CD4-positive, alpha-beta T cell (primary cell): ENCODE results near the gene TUBG1. TPM values are rescaled to one million over a fixed set of nuclear protein-coding genes. Genes with fewer than 3 reads are reported as not detected.

Experiments used
- ATAC-seq: fragments of 200-7000 bp; cut with Tn5 transposase; one replicate; pipeline ENCODE4 v1.10.0; 2022; ENCODE audit warnings: mild to moderate bottlenecking; ENCODE audit not compliant: poor library complexity
- CTCF ChIA-PET: fragments of 350-600 bp; sonication (Branson Sonifier 250); formaldehyde crosslinking; loops from one replicate; lab custom pipeline; 2021; ENCODE audit warnings: antibody characterized with exemption, inconsistent platforms; lab: Charles Lee
- POLR2A ChIA-PET: fragments of 350-600 bp; sonication (Branson Sonifier 250); formaldehyde crosslinking; loops from one replicate; lab custom pipeline; 2021; ENCODE audit warnings: antibody characterized with exemption, inconsistent platforms; lab: Charles Lee
- DNase-seq, 14 experiments: peaks; one replicate each; pipeline ENCODE4 v3.0.0-alpha.2; 2013 to 2020; ENCODE audit warnings: mixed read lengths in 2 of 14
- H3K27ac ChIP-seq, 2 donors: one replicate each; pipeline versions ENCODE4 v1.5.1 to v1.7.0; 2013; ENCODE audit warnings: low read length in 2 of 2, low read depth in 1 of 2, mild to moderate bottlenecking in 1 of 2
- H3K27me3 ChIP-seq, 2 experiments: 1 replicate in 1 of 2; 2 replicates in 1 of 2; pipeline versions ENCODE4 v1.6.1 to v1.7.0; 2013; ENCODE audit warnings: low read length in 2 of 2, control low read depth in 1 of 2, mild to moderate bottlenecking in 1 of 2, moderate library complexity in 1 of 2; ENCODE audit not compliant: insufficient read depth in 2 of 2, control insufficient read depth in 1 of 2
- H3K36me3 ChIP-seq: one replicate; pipeline ENCODE4 v1.6.1; 2013; ENCODE audit warnings: low read length, control low read depth; ENCODE audit not compliant: insufficient read depth
- H3K4me1 ChIP-seq: one replicate; pipeline ENCODE4 v1.6.1; 2013; ENCODE audit warnings: low read length, control low read depth; ENCODE audit not compliant: insufficient read depth
- H3K4me3 ChIP-seq: one replicate; pipeline ENCODE4 v1.5.1; 2013; ENCODE audit warnings: mild to moderate bottlenecking, low read length, moderate library complexity
- H3K9me3 ChIP-seq, 2 experiments: 1 replicate in 1 of 2; 2 replicates in 1 of 2; pipeline versions ENCODE4 v1.6.1 to v1.7.0; 2013; ENCODE audit warnings: low read length in 2 of 2, mild to moderate bottlenecking in 2 of 2, control low read depth in 1 of 2, moderate library complexity in 1 of 2; ENCODE audit not compliant: control insufficient read depth in 1 of 2, insufficient read depth in 1 of 2
- H3K27ac Mint-ChIP-seq: one replicate; pipeline ENCODE4 v1.8.0; 2020; ENCODE audit warnings: mixed read lengths
- H3K27me3 Mint-ChIP-seq: one replicate; pipeline ENCODE4 v1.8.0; 2021; ENCODE audit warnings: mixed read lengths
- H3K36me3 Mint-ChIP-seq: one replicate; pipeline ENCODE4 v1.8.0; 2021; ENCODE audit warnings: low read depth, mixed read lengths
- H3K4me1 Mint-ChIP-seq: one replicate; pipeline ENCODE4 v1.8.0; 2021; ENCODE audit warnings: low read depth, mixed read lengths
- H3K4me3 Mint-ChIP-seq: one replicate; pipeline ENCODE4 v1.8.0; 2020; ENCODE audit warnings: mild to moderate bottlenecking, mixed read lengths
- H3K9me3 Mint-ChIP-seq: one replicate; pipeline ENCODE4 v1.8.0; 2020; ENCODE audit warnings: mixed read lengths
- intact Hi-C, 2 experiments: fragments of 100-400 bp; cut with DNase I in 1 of 2; cut with micrococcal nuclease in 1 of 2; formaldehyde crosslinking; loops; one replicate each; pipeline versions ENCODE4 v1.15.1 to v1.9.0; 2023 to 2025; cut with DNase I, micrococcal nuclease
- total RNA-seq, 174 experiments: library from RNA in 2 of 174; stranded (reverse) in 2 of 174; gene quantifications; one replicate each; pipeline ENCODE4 v1.2.3 and lab custom pipeline; 2021 to 2026
- TF ChIP-seq, protein P1 (sequence below): fragments of 200-600 bp; IDR thresholded peaks from one replicate; pipeline ENCODE4 v1.8.0; 2022; ENCODE audit warnings: antibody characterized with exemption, mild to moderate bottlenecking

Gene TUBG1
- total RNA-seq, 2 experiments from 2014 or later = 7.3 to 8.5 TPM

DNA sequence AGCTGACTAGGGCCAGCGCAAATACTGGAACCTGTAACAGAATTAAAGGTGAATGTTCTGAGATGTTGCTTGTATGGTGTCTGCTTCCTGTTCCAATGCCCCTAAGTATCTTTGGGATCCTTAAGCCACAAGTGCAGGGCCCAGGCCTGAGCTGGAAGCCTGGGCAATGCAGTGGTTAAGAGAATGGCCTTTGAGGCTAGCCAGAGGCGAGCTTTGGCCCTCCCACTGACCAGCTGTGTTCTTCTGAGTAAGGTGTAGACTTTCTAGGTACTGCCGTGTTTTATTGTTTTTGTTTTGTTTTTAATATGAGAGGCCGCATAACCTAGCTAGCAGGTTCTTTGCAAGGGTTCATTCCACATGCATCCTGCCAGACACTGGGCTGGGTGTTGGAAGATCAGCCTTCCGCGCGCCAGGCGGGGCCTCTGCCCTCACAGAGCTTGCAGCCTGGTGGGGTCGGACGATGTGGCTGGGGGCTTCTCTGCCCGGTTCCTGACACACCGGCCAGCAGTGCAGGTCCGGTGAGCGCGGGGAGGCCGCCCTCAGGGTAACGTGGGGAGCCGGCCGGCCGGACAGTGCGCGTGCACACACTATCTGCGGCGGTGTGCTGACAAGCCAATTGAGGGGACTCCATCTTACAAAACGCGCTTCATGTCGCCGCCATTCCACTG lies 43.1 kb upstream of the TUBG1 start:
- DNase-seq (peak in 1 of 14 experiments; percentile 26), ATAC-seq (no peak)
- H3K27me3 ChIP-seq = no peaks in the 10 kb centered on the region
- peak overlapping the region; percentile 81 to 86 for H3K27ac ChIP-seq
- peak overlapping the region; percentile 96 for H3K4me3 ChIP-seq
- CTCF ChIA-PET = interaction anchor here (0.8 to 4.6 kb wide), 2 partner anchors 11 to 197 kb away, joined by 3 to 45 read pairs; partner anchors contain the start of gene PSMC3IP
- peaks cover 47% of the 10 kb centered on the region for H3K4me1 Mint-ChIP-seq
- H3K27me3 Mint-ChIP-seq = no peaks in the 10 kb centered on the region
- intact Hi-C loops = loop anchor here in 1 of 2 experiments (2.0 kb wide), 1 partner anchor 42 kb away; the partner anchor contains the start of genes RETREG3 and TUBG1
- H3K36me3 Mint-ChIP-seq = peaks cover 80% of the 10 kb centered on the region
- H3K36me3 ChIP-seq = peaks cover 62% of the 10 kb centered on the region
- TF ChIP-seq, protein P1, sequence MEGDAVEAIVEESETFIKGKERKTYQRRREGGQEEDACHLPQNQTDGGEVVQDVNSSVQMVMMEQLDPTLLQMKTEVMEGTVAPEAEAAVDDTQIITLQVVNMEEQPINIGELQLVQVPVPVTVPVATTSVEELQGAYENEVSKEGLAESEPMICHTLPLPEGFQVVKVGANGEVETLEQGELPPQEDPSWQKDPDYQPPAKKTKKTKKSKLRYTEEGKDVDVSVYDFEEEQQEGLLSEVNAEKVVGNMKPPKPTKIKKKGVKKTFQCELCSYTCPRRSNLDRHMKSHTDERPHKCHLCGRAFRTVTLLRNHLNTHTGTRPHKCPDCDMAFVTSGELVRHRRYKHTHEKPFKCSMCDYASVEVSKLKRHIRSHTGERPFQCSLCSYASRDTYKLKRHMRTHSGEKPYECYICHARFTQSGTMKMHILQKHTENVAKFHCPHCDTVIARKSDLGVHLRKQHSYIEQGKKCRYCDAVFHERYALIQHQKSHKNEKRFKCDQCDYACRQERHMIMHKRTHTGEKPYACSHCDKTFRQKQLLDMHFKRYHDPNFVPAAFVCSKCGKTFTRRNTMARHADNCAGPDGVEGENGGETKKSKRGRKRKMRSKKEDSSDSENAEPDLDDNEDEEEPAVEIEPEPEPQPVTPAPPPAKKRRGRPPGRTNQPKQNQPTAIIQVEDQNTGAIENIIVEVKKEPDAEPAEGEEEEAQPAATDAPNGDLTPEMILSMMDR = no peak
- no peaks in the 10 kb centered on the region for H3K9me3 Mint-ChIP-seq
- H3K27ac Mint-ChIP-seq = peak overlapping the region; percentile 96
- H3K9me3 ChIP-seq = no peaks in the 10 kb centered on the region
- peak overlapping the region; percentile 97 for H3K4me3 Mint-ChIP-seq
- H3K4me1 ChIP-seq = peaks cover 70% of the 10 kb centered on the region
- POLR2A ChIA-PET = interaction anchor here (0.6 to 2.6 kb wide), 8 partner anchors 11 to 878 kb away, joined by 3 to 26 read pairs (median 6); partner anchors contain the start of genes EIF1, NAGLU, ODAD4 and PSMC3IP

DNA sequence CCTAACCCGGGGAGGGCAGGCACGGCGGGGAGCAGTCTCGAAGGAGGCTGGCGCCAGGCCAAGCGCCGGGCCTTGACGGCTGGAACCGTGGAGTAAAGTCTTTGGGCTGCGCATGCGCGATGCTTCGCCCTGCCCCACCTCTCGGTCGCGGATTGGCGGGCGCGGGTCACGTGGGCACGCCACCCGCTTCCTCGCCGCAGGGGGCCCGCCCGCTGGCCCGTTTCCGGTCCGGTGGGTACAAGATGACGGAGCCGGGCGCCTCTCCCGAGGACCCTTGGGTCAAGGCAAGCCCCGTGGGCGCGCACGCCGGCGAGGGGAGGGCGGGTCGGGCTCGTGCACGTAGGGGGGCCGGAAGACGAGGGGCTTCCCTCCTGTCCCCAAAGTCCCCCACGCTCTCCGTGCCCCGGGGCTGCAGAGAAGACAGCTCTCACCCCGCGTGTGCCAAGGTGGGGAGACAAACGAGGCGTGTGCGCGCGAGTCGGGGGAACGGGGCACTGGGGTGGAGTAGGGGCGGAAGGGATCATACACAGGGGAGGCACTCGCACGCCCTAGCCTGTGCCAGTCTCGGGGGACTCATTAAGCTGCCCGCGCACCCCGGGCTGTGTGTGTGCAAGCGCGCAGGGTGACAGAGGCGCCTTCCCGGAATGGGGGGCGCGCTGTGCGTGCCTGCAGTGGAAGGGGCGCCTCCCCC lies 42.5 kb upstream of the TUBG1 start, which contains the start of gene MLX:
TSS of gene MLX (plus strand) at position 218 of the 691 bp plus-strand sequence. CDS start at position 243, 25 bp downstream.
- H3K4me1 ChIP-seq = peaks cover 64% of the 10 kb centered on the region
- TF ChIP-seq, protein P1 = no peak
- H3K4me3 ChIP-seq = peak within 1 kb of the TSS; percentile 96
- H3K27me3 Mint-ChIP-seq = no peaks in the 10 kb centered on the region
- no peaks in the 10 kb centered on the region for H3K9me3 Mint-ChIP-seq
- ChIA-PET POLR2A (interaction anchor here (0.6 to 2.6 kb wide), 11 partner anchors 11 to 879 kb away, joined by 3 to 26 read pairs (median 6); partner anchors contain the start of genes EIF1, NAGLU, ODAD4 and PSMC3IP), CTCF (interaction anchor here (0.8 to 4.6 kb wide), 3 partner anchors 11 to 20 kb away, joined by 3 to 45 read pairs (median 3); partner anchors contain the start of gene PSMC3IP)
- peak; percentile 68 for ATAC-seq
- peak; percentile 83 to 97 (median 90) for DNase-seq
- no peaks in the 10 kb centered on the region for H3K9me3 ChIP-seq
- H3K27ac Mint-ChIP-seq = peak within 1 kb of the TSS; percentile 96
- H3K27ac ChIP-seq = peak within 1 kb of the TSS; percentile 83 to 86
- intact Hi-C loops = loop anchor here in 1 of 2 experiments (2.0 kb wide), 1 partner anchor 42 kb away; the partner anchor contains the start of genes RETREG3 and TUBG1
- peaks cover 83% of the 10 kb centered on the region for H3K36me3 Mint-ChIP-seq
- H3K4me3 Mint-ChIP-seq = peak within 1 kb of the TSS; percentile 97
- no peaks in the 10 kb centered on the region for H3K27me3 ChIP-seq
- peaks cover 42% of the 10 kb centered on the region for H3K4me1 Mint-ChIP-seq
- H3K36me3 ChIP-seq = peaks cover 69% of the 10 kb centered on the region
